Stimulated activated CD8-positive, alpha-beta memory T cell treated with anti-CD3 and anti-CD28 coated beads, Interleukin-15, amount 100 ng/mL, for 24 hours (primary cell): ENCODE measurements around the gene PSMB8.

Experiments used
- DNase-seq: peaks from one replicate; pipeline ENCODE4 v3.0.0-alpha.2; 2020; ENCODE audit warnings: low read depth

Gene PSMB8

GRCh38 chr6:32855467-32856174, 11.8 kb upstream of the PSMB8 start:
- no peak for DNase-seq

- no peak for DNase-seq
Observed at GRCh38 chr6:32854376-32855178, 10.7 kb upstream of the PSMB8 start.

GRCh38 chr6:32853541-32854375, 9.9 kb upstream of the PSMB8 start, which contains the start of the genes PSMB9 and TAP1:
TSS of gene PSMB9 (plus strand) at chr6:32854192. CDS start at chr6:32854230, 38 bp downstream.
TSS of gene TAP1 (minus strand) at chr6:32853704. CDS start at chr6:32853636, 68 bp downstream.
- peak; percentile 81 for DNase-seq

- DNase-seq = no peak
Observed at GRCh38 chr6:32852844-32853540, 9.1 kb upstream of the PSMB8 start.

- no peak for DNase-seq
Observed at GRCh38 chr6:32852018-32852843, 8.4 kb upstream of the PSMB8 start.

GRCh38 chr6:32851025-32851424, 7.2 kb upstream of the PSMB8 start:
- no peak for DNase-seq

- DNase-seq = no peak
Observed at GRCh38 chr6:32849126-32849525, 5.3 kb upstream of the PSMB8 start.

- DNase-seq = no peak
Observed at GRCh38 chr6:32847795-32848194, 3.9 kb upstream of the PSMB8 start.

GRCh38 chr6:32847004-32847403, 3.2 kb upstream of the PSMB8 start:
- no peak for DNase-seq

GRCh38 chr6:32845384-32845884, 1.6 kb upstream of the PSMB8 start:
- DNase-seq = no peak

- DNase-seq = no peak
Observed at GRCh38 chr6:32844839-32845383, 1.1 kb upstream of the PSMB8 start.

- no peak for DNase-seq
Observed at GRCh38 chr6:32843331-32843978, 392 bp downstream of the PSMB8 start.

GRCh38 chr6:32842690-32843089, 1.2 kb downstream of the PSMB8 start:
- no peak for DNase-seq

GRCh38 chr6:32842021-32842650, 1.7 kb downstream of the PSMB8 start:
- DNase-seq = no peak

- no peak for DNase-seq
Observed at GRCh38 chr6:32840604-32841246, 3.1 kb downstream of the PSMB8 start.

- DNase-seq = no peak
Observed at GRCh38 chr6:32839356-32839755, 4.5 kb downstream of the PSMB8 start.

GRCh38 chr6:32838114-32838958, 5.5 kb downstream of the PSMB8 start, which contains the start of gene TAP2:
TSS of gene TAP2 (minus strand) at chr6:32838739. CDS start at chr6:32838233, 506 bp downstream.
- peak; percentile 99 for DNase-seq

GRCh38 chr6:32837651-32838113, 6.2 kb downstream of the PSMB8 start:
- no peak for DNase-seq
